Activated naive CD8-positive, alpha-beta T cell treated with anti-CD3 and anti-CD28 coated beads for 36 hours (primary cell): ENCODE results near the gene MSI2. TPM values are rescaled to one million over a fixed set of nuclear protein-coding genes. Genes with fewer than 3 reads are reported as not detected.
A peak's percentile ranks its signal among the peaks of the same experiment; 100 is the strongest.

Experiments used
- DNase-seq: peaks from one replicate; pipeline ENCODE4 v3.0.0; 2021
- H3K27ac Mint-ChIP-seq: one replicate; pipeline ENCODE4 v1.8.0; 2022; ENCODE audit warnings: mild to moderate bottlenecking, moderate library complexity, mixed read lengths
- H3K27me3 Mint-ChIP-seq: one replicate; pipeline ENCODE4 v1.8.0; 2022; ENCODE audit warnings: mild to moderate bottlenecking, mixed read lengths
- H3K36me3 Mint-ChIP-seq: one replicate; pipeline ENCODE4 v1.8.0; 2021; ENCODE audit warnings: mild to moderate bottlenecking, mixed read lengths
- H3K4me1 Mint-ChIP-seq: one replicate; pipeline ENCODE4 v1.8.0; 2021; ENCODE audit warnings: mixed read lengths
- H3K4me3 Mint-ChIP-seq: one replicate; pipeline ENCODE4 v1.8.0; 2022; ENCODE audit warnings: mild to moderate bottlenecking, moderate library complexity, mixed read lengths
- H3K9me3 Mint-ChIP-seq: one replicate; pipeline ENCODE4 v1.8.0; 2022; ENCODE audit warnings: mixed read lengths
- total RNA-seq, 2 experiments: library from RNA; stranded (reverse); gene quantifications; one replicate each; pipeline ENCODE4 v1.2.3, GENCODE V29; 2021

MSI2 gene
- total RNA-seq, 2 experiments from 2014 or later: 48.0 to 49.4 TPM

- Mint-ChIP-seq H3K27ac (no peak overlapping the region), H3K27me3 (no peaks in the 10 kb centered on the region), H3K4me1 (no peaks in the 10 kb centered on the region), H3K4me3 (no peak overlapping the region), H3K36me3 (peaks cover 2% of the 10 kb centered on the region), H3K9me3 (no peaks in the 10 kb centered on the region)
- DNase-seq: no peak
Observed at GRCh38 chr17:57687642-57688041, 431.3 kb downstream of the MSI2 start.

- H3K27me3 Mint-ChIP-seq: no peaks in the 10 kb centered on the region
- peaks cover 9% of the 10 kb centered on the region for H3K36me3 Mint-ChIP-seq
- no peaks in the 10 kb centered on the region for H3K4me1 Mint-ChIP-seq
- no peak overlapping the region for H3K27ac Mint-ChIP-seq
- no peak for DNase-seq
- peaks cover 1% of the 10 kb centered on the region for H3K9me3 Mint-ChIP-seq
- H3K4me3 Mint-ChIP-seq: no peak overlapping the region
Observed at GRCh38 chr17:57689254-57689653, 432.9 kb downstream of the MSI2 start.

GRCh38 chr17:57691939-57692338 is 435.6 kb downstream of the MSI2 start:
- Mint-ChIP-seq H3K27me3 (no peaks in the 10 kb centered on the region), H3K4me1 (no peaks in the 10 kb centered on the region), H3K27ac (no peak overlapping the region), H3K36me3 (peaks cover 11% of the 10 kb centered on the region), H3K9me3 (peaks cover 1% of the 10 kb centered on the region), H3K4me3 (no peak overlapping the region)
- DNase-seq: no peak

GRCh38 chr17:57692770-57693169 is 436.4 kb downstream of the MSI2 start:
- no peaks in the 10 kb centered on the region for H3K27me3 Mint-ChIP-seq
- no peak overlapping the region for H3K27ac Mint-ChIP-seq
- no peaks in the 10 kb centered on the region for H3K4me1 Mint-ChIP-seq
- H3K4me3 Mint-ChIP-seq: no peak overlapping the region
- peaks cover 1% of the 10 kb centered on the region for H3K9me3 Mint-ChIP-seq
- peaks cover 11% of the 10 kb centered on the region for H3K36me3 Mint-ChIP-seq
- no peak for DNase-seq

DNA sequence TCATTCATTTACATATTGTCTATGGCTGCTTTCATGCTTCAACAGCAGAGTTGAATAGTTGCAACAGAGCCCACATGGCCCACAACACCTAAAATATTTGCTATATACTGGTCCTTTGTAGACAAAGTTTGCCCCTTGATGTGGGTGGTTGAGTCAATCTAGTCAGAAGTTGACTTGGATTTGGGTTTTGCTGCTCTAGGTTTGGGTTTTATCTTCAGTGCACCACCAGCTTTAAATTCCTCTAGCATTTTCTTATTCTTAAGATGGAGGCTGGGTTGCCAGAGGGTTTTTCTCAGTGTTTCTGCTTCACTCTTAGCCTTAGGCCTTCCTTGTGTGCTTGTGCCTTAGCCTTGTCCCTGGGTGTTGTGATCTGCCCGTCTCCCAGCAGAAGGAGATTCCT is 437.7 kb downstream of the MSI2 start:
- H3K4me1 Mint-ChIP-seq: no peaks in the 10 kb centered on the region
- H3K36me3 Mint-ChIP-seq: peaks cover 11% of the 10 kb centered on the region
- no peak overlapping the region for H3K4me3 Mint-ChIP-seq
- no peak overlapping the region for H3K27ac Mint-ChIP-seq
- DNase-seq: no peak
- no peaks in the 10 kb centered on the region for H3K27me3 Mint-ChIP-seq
- peaks cover 1% of the 10 kb centered on the region for H3K9me3 Mint-ChIP-seq

DNA sequence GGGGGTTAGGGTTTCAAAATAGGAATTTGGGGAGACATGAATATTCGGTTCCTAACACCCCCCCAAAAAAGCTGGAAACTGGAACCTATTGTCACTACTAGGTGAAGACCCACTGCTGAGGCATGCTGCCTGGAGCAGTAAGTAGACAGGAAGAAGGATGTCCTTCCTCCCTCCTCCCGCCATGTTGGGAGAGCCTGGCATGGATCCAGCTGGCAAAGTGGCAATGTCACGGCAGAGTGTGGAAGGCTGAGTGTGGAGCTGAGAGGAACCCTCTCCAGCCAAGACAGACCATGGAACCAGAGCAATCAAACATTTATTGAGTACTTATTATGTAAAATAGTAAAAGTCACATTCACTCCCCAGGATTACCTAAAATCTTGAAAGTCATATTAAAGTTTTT is 439.7 kb downstream of the MSI2 start:
- H3K27ac Mint-ChIP-seq: no peak overlapping the region
- H3K4me3 Mint-ChIP-seq: no peak overlapping the region
- no peaks in the 10 kb centered on the region for H3K4me1 Mint-ChIP-seq
- H3K36me3 Mint-ChIP-seq: peaks cover 11% of the 10 kb centered on the region
- no peaks in the 10 kb centered on the region for H3K27me3 Mint-ChIP-seq
- peaks cover 1% of the 10 kb centered on the region for H3K9me3 Mint-ChIP-seq
- DNase-seq: no peak

DNA sequence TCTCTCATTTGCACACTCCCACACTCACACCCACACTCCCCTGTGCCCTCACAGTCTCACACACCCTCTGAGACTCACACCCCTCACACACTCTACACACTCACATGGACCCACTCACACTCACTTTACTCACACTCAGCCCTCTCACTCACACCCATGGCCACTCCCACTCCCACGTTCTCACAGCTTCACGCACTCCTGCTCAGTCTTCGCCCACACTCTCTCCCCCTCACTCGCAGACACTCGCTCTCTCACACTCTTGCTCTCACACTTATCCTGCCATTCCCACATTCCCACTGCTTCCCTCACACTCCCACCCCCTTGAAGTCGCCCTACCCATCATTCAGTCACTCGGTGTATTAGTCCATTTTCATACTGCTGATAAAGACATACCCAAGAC is 440.9 kb downstream of the MSI2 start:
- Mint-ChIP-seq H3K4me1 (no peaks in the 10 kb centered on the region), H3K27ac (no peak overlapping the region), H3K4me3 (no peak overlapping the region), H3K36me3 (peaks cover 11% of the 10 kb centered on the region), H3K9me3 (peaks cover 1% of the 10 kb centered on the region), H3K27me3 (no peaks in the 10 kb centered on the region)
- DNase-seq: no peak

GRCh38 chr17:57697891-57698711 is 441.8 kb downstream of the MSI2 start:
- peak; percentile 5 for DNase-seq
- H3K4me3 Mint-ChIP-seq: no peak overlapping the region
- H3K9me3 Mint-ChIP-seq: peaks cover 1% of the 10 kb centered on the region

DNA sequence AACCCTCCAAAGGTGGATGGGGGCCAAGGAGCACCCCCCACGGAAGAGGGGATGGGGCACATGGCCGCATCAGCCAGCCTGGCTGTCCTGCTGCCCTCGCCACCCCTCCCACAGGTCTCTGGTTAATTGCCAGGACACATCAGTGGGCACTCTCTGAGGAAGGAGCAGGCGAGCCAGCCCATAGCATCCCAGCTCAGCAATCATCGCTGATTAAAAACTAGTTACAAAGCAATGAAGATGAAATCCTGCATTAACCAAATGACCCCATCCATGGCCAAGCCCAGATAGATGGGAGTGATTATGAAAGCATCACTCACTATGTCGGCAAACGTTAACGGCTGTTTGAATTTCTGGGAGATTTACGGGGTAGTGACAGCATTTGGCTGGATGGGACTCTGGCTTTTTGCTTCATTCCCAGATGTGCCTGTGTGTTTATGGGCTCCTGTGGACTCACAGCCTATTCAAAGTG is 443.5 kb downstream of the MSI2 start:
- Mint-ChIP-seq H3K9me3 (no peaks in the 10 kb centered on the region), H3K27me3 (no peaks in the 10 kb centered on the region), H3K4me1 (no peaks in the 10 kb centered on the region), H3K36me3 (peaks cover 2% of the 10 kb centered on the region), H3K27ac (no peak overlapping the region), H3K4me3 (no peak overlapping the region)
- DNase-seq: no peak

More at GRCh38 chr17:57697891-57698711, 441.8 kb downstream of the MSI2 start:
- H3K27ac Mint-ChIP-seq: no peak overlapping the region
- peaks cover 7% of the 10 kb centered on the region for H3K36me3 Mint-ChIP-seq
- H3K27me3 Mint-ChIP-seq: no peaks in the 10 kb centered on the region
- no peaks in the 10 kb centered on the region for H3K4me1 Mint-ChIP-seq

GRCh38 chr17:57701124-57701523 is 444.8 kb downstream of the MSI2 start:
- peaks cover 5% of the 10 kb centered on the region for H3K4me1 Mint-ChIP-seq
- no peak for DNase-seq
- H3K27me3 Mint-ChIP-seq: no peaks in the 10 kb centered on the region
- no peaks in the 10 kb centered on the region for H3K9me3 Mint-ChIP-seq
- H3K27ac Mint-ChIP-seq: no peak overlapping the region
- no peaks in the 10 kb centered on the region for H3K36me3 Mint-ChIP-seq
- no peak overlapping the region for H3K4me3 Mint-ChIP-seq

DNA sequence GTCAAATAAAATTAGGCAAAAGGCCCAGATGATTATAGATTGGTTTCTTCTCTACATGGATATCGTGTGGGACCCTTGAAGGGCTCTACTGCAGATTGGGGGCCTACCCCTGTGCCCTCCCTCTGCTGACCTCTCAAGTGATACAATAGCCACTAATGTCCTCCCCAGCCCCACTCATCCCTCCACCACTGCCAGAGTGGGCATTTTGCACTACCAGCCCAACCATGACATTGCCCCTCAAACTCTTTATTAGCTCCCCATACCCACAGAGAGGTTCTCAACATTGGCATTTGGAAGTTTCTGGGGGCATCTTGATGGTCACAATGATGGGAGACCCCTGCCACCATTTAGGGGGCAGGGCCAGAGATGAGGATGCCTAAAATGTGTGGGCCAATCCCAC is 446.9 kb downstream of the MSI2 start:
- no peak for DNase-seq
- Mint-ChIP-seq H3K27ac (no peak overlapping the region), H3K36me3 (no peaks in the 10 kb centered on the region), H3K27me3 (no peaks in the 10 kb centered on the region), H3K4me1 (peaks cover 10% of the 10 kb centered on the region), H3K4me3 (no peak overlapping the region), H3K9me3 (no peaks in the 10 kb centered on the region)

DNA sequence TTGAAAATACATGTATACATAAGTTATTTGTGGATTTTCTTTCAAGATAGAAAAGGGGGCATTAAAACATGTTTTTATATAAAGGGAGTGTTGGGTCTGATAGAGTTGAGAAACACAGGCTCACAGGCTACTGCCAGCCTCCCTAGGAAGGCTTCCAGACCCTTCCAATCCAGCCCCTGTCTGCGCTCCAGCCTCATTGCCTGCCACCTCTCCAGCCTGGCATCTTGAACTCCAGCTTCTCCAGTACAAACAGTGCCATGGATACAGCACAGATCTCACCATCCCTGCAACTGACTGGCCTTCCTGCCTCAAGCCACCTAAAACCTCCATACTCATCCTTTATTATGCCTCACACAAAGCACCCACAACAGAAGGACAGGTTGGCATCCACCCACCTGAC is 448.1 kb downstream of the MSI2 start:
- Mint-ChIP-seq H3K4me1 (peaks cover 10% of the 10 kb centered on the region), H3K9me3 (no peaks in the 10 kb centered on the region), H3K27me3 (no peaks in the 10 kb centered on the region), H3K36me3 (no peaks in the 10 kb centered on the region), H3K4me3 (no peak overlapping the region), H3K27ac (no peak overlapping the region)
- no peak for DNase-seq

DNA sequence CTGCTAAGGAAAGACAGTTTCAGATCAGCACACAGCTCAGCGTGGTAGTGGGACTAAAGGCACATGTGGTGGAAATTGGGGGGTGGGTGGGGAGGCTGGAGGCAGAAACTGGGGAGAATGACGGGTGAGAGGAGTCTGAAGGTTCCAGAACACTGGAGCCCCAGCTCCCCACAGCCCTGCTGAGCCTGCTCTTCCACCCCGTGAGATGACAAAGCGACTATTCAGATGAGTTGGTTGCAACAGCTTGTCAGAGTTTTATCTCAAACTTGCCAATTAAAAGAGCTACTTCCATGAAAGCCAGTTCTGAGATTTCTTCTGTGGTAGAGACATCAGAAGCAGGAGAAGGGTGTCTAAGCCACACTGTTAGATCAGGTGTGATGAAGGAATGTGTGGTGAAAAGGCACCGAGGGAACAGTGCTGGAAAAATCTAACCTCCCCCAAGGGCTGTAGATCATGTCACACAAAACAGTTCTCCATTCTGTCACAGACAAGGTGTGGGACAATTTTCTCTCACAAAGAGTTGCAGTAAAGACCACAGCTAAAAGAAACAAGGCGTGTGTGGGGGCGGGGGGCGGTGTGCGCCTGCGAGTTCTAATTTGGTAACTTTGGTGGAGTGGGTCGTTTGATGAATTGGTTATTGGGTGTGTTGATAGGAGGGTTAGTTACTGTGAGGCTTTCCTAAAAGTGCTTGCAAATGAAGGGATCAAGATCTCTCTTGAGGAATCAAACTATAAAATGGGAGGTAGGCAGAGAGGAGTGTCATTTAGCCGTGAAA is 449.8 kb downstream of the MSI2 start:
- H3K27ac Mint-ChIP-seq: no peak overlapping the region
- no peak overlapping the region for H3K4me3 Mint-ChIP-seq
- H3K36me3 Mint-ChIP-seq: no peaks in the 10 kb centered on the region
- H3K4me1 Mint-ChIP-seq: peaks cover 10% of the 10 kb centered on the region
- no peaks in the 10 kb centered on the region for H3K27me3 Mint-ChIP-seq
- DNase-seq: no peak
- H3K9me3 Mint-ChIP-seq: no peaks in the 10 kb centered on the region

DNA sequence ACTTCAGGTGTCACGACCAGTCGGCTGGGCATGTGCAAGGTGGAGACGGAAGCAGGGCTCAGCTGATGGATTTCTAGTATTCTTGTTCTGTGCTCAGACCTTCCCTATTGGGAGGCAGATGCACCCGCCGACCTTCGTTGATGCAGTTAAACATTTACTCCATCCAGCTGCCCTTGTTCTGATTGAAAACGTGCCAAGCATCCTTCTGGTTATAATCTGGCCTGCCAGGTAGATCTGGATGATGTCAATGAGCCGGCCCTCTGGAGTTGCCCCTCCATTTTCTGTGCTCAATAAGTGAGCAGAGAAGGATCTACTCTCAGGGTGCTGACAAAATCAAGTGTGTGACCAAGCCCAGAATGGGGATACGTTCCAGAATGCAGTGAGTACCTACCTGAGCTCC is 450.4 kb downstream of the MSI2 start:
- H3K27me3 Mint-ChIP-seq: no peaks in the 10 kb centered on the region
- H3K4me1 Mint-ChIP-seq: peaks cover 10% of the 10 kb centered on the region
- H3K9me3 Mint-ChIP-seq: no peaks in the 10 kb centered on the region
- no peak overlapping the region for H3K4me3 Mint-ChIP-seq
- no peaks in the 10 kb centered on the region for H3K36me3 Mint-ChIP-seq
- DNase-seq: no peak
- no peak overlapping the region for H3K27ac Mint-ChIP-seq

DNA sequence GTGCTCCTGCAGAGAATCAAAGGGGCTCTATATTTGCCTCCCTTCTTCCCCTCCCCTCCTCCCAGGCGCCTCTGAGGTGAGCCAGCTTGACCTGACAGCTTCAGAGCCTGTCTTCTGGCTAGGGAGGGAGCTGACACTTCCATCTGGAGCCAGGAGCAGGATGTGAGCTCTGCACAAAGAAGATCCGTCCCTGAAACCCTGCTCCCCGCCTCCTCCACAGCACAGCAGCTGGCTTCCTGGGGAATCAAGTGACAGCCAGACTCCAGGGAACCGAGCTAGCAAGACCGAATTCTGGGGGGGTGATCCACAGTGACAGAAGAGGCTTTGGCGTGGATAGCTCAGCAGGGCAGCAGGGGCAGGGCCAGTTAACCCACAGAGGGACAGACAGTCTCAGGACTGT is 451.6 kb downstream of the MSI2 start:
- Mint-ChIP-seq H3K36me3 (no peaks in the 10 kb centered on the region), H3K27me3 (no peaks in the 10 kb centered on the region), H3K4me3 (no peak overlapping the region), H3K27ac (no peak overlapping the region), H3K4me1 (peaks cover 10% of the 10 kb centered on the region), H3K9me3 (no peaks in the 10 kb centered on the region)
- no peak for DNase-seq
